ENCODE data around the gene NEURL1. TPM values are rescaled to one million over a fixed set of nuclear protein-coding genes. Genes with fewer than 3 reads are reported as not detected.
A peak's percentile ranks its signal among the peaks of the same experiment; 100 is the strongest.
"Not testable (repeated sequence)": the region's sequence is repeated elsewhere in the genome, so short reads cannot be mapped to it uniquely, and the experiment has no call there.

The NEURL1 gene
- total RNA-seq, 2 experiments from 2014 or later: 2.2 to 2.5 TPM

GRCh38 chr10:103600325-103600724 is 106.8 kb downstream of the NEURL1 start:
- Mint-ChIP-seq H3K9me3 (ENCODE audit: low read depth) (no peaks in the 10 kb centered on the region), H3K4me3 (no peak overlapping the region), H3K27me3 (no peaks in the 10 kb centered on the region), H3K27ac (no peak overlapping the region), H3K36me3 (no peaks in the 10 kb centered on the region), H3K4me1 (peaks cover 2% of the 10 kb centered on the region)
- ATAC-seq: no peak
- no peak for DNase-seq
- CTCF ChIA-PET: interaction anchor here (2.4 kb wide), 1 partner anchor 86 kb away, joined by 16 read pairs; no protein-coding TSS in a partner anchor

- H3K27me3 Mint-ChIP-seq: no peaks in the 10 kb centered on the region
- peaks cover 2% of the 10 kb centered on the region for H3K4me1 Mint-ChIP-seq
- H3K9me3 Mint-ChIP-seq (ENCODE audit: low read depth): no peaks in the 10 kb centered on the region
- DNase-seq (no peak), ATAC-seq (no peak)
- H3K36me3 Mint-ChIP-seq: peaks cover 3% of the 10 kb centered on the region
- no peak overlapping the region for H3K27ac Mint-ChIP-seq
- CTCF ChIA-PET: no interaction called here
- H3K4me3 Mint-ChIP-seq: no peak overlapping the region
These were observed 107.6 kb downstream of the NEURL1 start for GRCh38 chr10:103600956-103601569.

GRCh38 chr10:103602028-103602851 is 108.7 kb downstream of the NEURL1 start:
- Mint-ChIP-seq H3K4me1 (peaks cover 2% of the 10 kb centered on the region), H3K27ac (no peak overlapping the region), H3K4me3 (no peak overlapping the region), H3K9me3 (ENCODE audit: low read depth) (no peaks in the 10 kb centered on the region), H3K27me3 (no peaks in the 10 kb centered on the region), H3K36me3 (peaks cover 4% of the 10 kb centered on the region)
- ATAC-seq (no peak), DNase-seq (no peak)
- CTCF ChIA-PET: interaction anchor here (1.2 to 4.9 kb wide), 2 partner anchors 9 to 84 kb away, joined by 4 to 72 read pairs; no protein-coding TSS in a partner anchor

- Mint-ChIP-seq H3K9me3 (ENCODE audit: low read depth) (no peaks in the 10 kb centered on the region), H3K4me1 (peaks cover 2% of the 10 kb centered on the region), H3K4me3 (no peak overlapping the region), H3K36me3 (peaks cover 4% of the 10 kb centered on the region), H3K27me3 (no peaks in the 10 kb centered on the region), H3K27ac (no peak overlapping the region)
- CTCF ChIA-PET: interaction anchor here (1.2 to 4.9 kb wide), 2 partner anchors 10 to 84 kb away, joined by 4 to 72 read pairs; no protein-coding TSS in a partner anchor
- no peak for ATAC-seq
- no peak for DNase-seq
These were observed 109.3 kb downstream of the NEURL1 start for GRCh38 chr10:103602852-103603155.

GRCh38 chr10:103603382-103603781 is 109.9 kb downstream of the NEURL1 start:
- H3K9me3 Mint-ChIP-seq (ENCODE audit: low read depth): no peaks in the 10 kb centered on the region
- ATAC-seq (no peak), DNase-seq (no peak)
- H3K27me3 Mint-ChIP-seq: no peaks in the 10 kb centered on the region
- no peak overlapping the region for H3K4me3 Mint-ChIP-seq
- CTCF ChIA-PET: interaction anchor here (1.1 to 4.9 kb wide), 3 partner anchors 10 to 83 kb away, joined by 3 to 72 read pairs (median 4); no protein-coding TSS in a partner anchor
- peaks cover 4% of the 10 kb centered on the region for H3K36me3 Mint-ChIP-seq
- peaks cover 2% of the 10 kb centered on the region for H3K4me1 Mint-ChIP-seq
- no peak overlapping the region for H3K27ac Mint-ChIP-seq

GRCh38 chr10:103605359-103606096 is 112.0 kb downstream of the NEURL1 start:
- DNase-seq (peak; percentile 62), ATAC-seq (peak; percentile 42)
- Mint-ChIP-seq H3K9me3 (ENCODE audit: low read depth) (no peaks in the 10 kb centered on the region), H3K27ac (no peak overlapping the region), H3K27me3 (no peaks in the 10 kb centered on the region), H3K4me3 (no peak overlapping the region), H3K36me3 (peaks cover 4% of the 10 kb centered on the region), H3K4me1 (peaks cover 2% of the 10 kb centered on the region)
- CTCF ChIA-PET: interaction anchor here (0.5 to 4.9 kb wide), 22 partner anchors 9 to 280 kb away, joined by 3 to 72 read pairs (median 3); no protein-coding TSS in a partner anchor

GRCh38 chr10:103606097-103606438 is 112.6 kb downstream of the NEURL1 start:
- H3K27me3 Mint-ChIP-seq; ATAC-seq; H3K4me3 Mint-ChIP-seq; DNase-seq; H3K27ac Mint-ChIP-seq; H3K36me3 Mint-ChIP-seq; H3K9me3 Mint-ChIP-seq (ENCODE audit: low read depth); H3K4me1 Mint-ChIP-seq: not testable (repeated sequence)
- CTCF ChIA-PET: interaction anchor here (0.8 to 4.9 kb wide), 15 partner anchors 13 to 280 kb away, joined by 3 to 72 read pairs (median 3); no protein-coding TSS in a partner anchor

GRCh38 chr10:103607051-103607450 is 113.5 kb downstream of the NEURL1 start:
- DNase-seq; H3K36me3 Mint-ChIP-seq; ATAC-seq; CTCF ChIA-PET; H3K4me1 Mint-ChIP-seq; H3K27me3 Mint-ChIP-seq; H3K27ac Mint-ChIP-seq; H3K4me3 Mint-ChIP-seq; H3K9me3 Mint-ChIP-seq (ENCODE audit: low read depth): not testable (repeated sequence)

- DNase-seq; H3K9me3 Mint-ChIP-seq (ENCODE audit: low read depth); H3K36me3 Mint-ChIP-seq; H3K27me3 Mint-ChIP-seq; H3K4me3 Mint-ChIP-seq; ATAC-seq; H3K4me1 Mint-ChIP-seq; H3K27ac Mint-ChIP-seq: not testable (repeated sequence)
- CTCF ChIA-PET: interaction anchor here (0.9 kb wide), 1 partner anchor 78 kb away, joined by 5 read pairs; no protein-coding TSS in a partner anchor
These were observed 114.6 kb downstream of the NEURL1 start for GRCh38 chr10:103608056-103608455.

- Mint-ChIP-seq H3K4me1 (peaks cover 4% of the 10 kb centered on the region), H3K9me3 (ENCODE audit: low read depth) (no peaks in the 10 kb centered on the region), H3K4me3 (no peak overlapping the region), H3K27me3 (no peaks in the 10 kb centered on the region), H3K36me3 (peaks cover 4% of the 10 kb centered on the region), H3K27ac (no peak overlapping the region)
- CTCF ChIA-PET: interaction anchor here (0.9 to 1.8 kb wide), 3 partner anchors 51 to 77 kb away, joined by 4 to 5 read pairs (median 5); no protein-coding TSS in a partner anchor
- ATAC-seq (no peak), DNase-seq (no peak)
These were observed 116.0 kb downstream of the NEURL1 start for GRCh38 chr10:103609231-103610082.

- Mint-ChIP-seq H3K36me3 (peaks cover 4% of the 10 kb centered on the region), H3K9me3 (ENCODE audit: low read depth) (no peaks in the 10 kb centered on the region), H3K27ac (no peak overlapping the region), H3K4me3 (no peak overlapping the region), H3K27me3 (no peaks in the 10 kb centered on the region), H3K4me1 (peaks cover 7% of the 10 kb centered on the region)
- DNase-seq (no peak), ATAC-seq (no peak)
- CTCF ChIA-PET: interaction anchor here (1.6 to 1.8 kb wide), 2 partner anchors 51 to 75 kb away, joined by 4 to 5 read pairs; no protein-coding TSS in a partner anchor
These were observed 116.6 kb downstream of the NEURL1 start for GRCh38 chr10:103610083-103610472.

- no peaks in the 10 kb centered on the region for H3K9me3 Mint-ChIP-seq (ENCODE audit: low read depth)
- no peak overlapping the region for H3K4me3 Mint-ChIP-seq
- ATAC-seq (no peak), DNase-seq (no peak)
- H3K36me3 Mint-ChIP-seq: peaks cover 1% of the 10 kb centered on the region
- H3K4me1 Mint-ChIP-seq: peaks cover 7% of the 10 kb centered on the region
- H3K27me3 Mint-ChIP-seq: no peaks in the 10 kb centered on the region
- H3K27ac Mint-ChIP-seq: no peak overlapping the region
- CTCF ChIA-PET: interaction anchor here (1.6 to 4.4 kb wide), 3 partner anchors 50 to 75 kb away, joined by 4 to 23 read pairs (median 5); no protein-coding TSS in a partner anchor
These were observed 117.5 kb downstream of the NEURL1 start for GRCh38 chr10:103610921-103611511.
